Hematopoietic multipotent progenitor cell (in vitro differentiated cells): ENCODE results near the gene ATP1A1. TPM values are rescaled to one million over a fixed set of nuclear protein-coding genes. Genes with fewer than 3 reads are reported as not detected.

Experiments
- DNase-seq, 3 donors: peaks; one replicate each; pipeline ENCODE4 v3.0.0-alpha.2; 2011 to 2015; ENCODE audit warnings: low read depth in 2 of 3, low spot score in 2 of 3
- total RNA-seq: library from RNA; depleted of rRNA; stranded (reverse); fragments of >200 nt; gene quantifications from one replicate; pipeline ENCODE4 v1.2.3, GENCODE V29; 2012

ATP1A1 gene
- total RNA-seq, 1 donor: 92.1 TPM

- no peak for DNase-seq
Observed at GRCh38 chr1:116389013-116389412, 16.0 kb downstream of the ATP1A1 start.

GRCh38 chr1:116389686-116390085 is 16.6 kb downstream of the ATP1A1 start:
- DNase-seq: no peak

- no peak for DNase-seq
Observed at GRCh38 chr1:116390195-116390594, 17.2 kb downstream of the ATP1A1 start.

GRCh38 chr1:116391185-116391584 is 18.1 kb downstream of the ATP1A1 start:
- no peak for DNase-seq

GRCh38 chr1:116392717-116393404 is 19.8 kb downstream of the ATP1A1 start:
- no peak for DNase-seq

GRCh38 chr1:116393792-116394191 is 20.7 kb downstream of the ATP1A1 start:
- DNase-seq: no peak

GRCh38 chr1:116394270-116394669 is 21.2 kb downstream of the ATP1A1 start:
- DNase-seq: no peak

- DNase-seq: no peak
Observed at GRCh38 chr1:116396769-116397168, 23.7 kb downstream of the ATP1A1 start.

GRCh38 chr1:116397728-116398127 is 24.7 kb downstream of the ATP1A1 start:
- no peak for DNase-seq

- DNase-seq: no peak
Observed at GRCh38 chr1:116400780-116401179, 27.7 kb downstream of the ATP1A1 start.

- DNase-seq: no peak
Observed at GRCh38 chr1:116401646-116402176, 28.7 kb downstream of the ATP1A1 start.

- DNase-seq: no peak
Observed at GRCh38 chr1:116402333-116402732, 29.3 kb downstream of the ATP1A1 start.

- no peak for DNase-seq
Observed at GRCh38 chr1:116403496-116404136, 30.6 kb downstream of the ATP1A1 start.

GRCh38 chr1:116404699-116405098 is 31.7 kb downstream of the ATP1A1 start:
- DNase-seq: no peak

GRCh38 chr1:116405241-116406135 is 32.4 kb downstream of the ATP1A1 start:
- no peak for DNase-seq

- no peak for DNase-seq
Observed at GRCh38 chr1:116407033-116407432, 34.0 kb downstream of the ATP1A1 start.

GRCh38 chr1:116408193-116408592 is 35.1 kb downstream of the ATP1A1 start:
- no peak for DNase-seq

GRCh38 chr1:116408803-116409720 is 36.0 kb downstream of the ATP1A1 start:
- no peak for DNase-seq

GRCh38 chr1:116409751-116410191 is 36.7 kb downstream of the ATP1A1 start:
- DNase-seq: no peak
